Thyroid gland (tissue), 4 donors: ENCODE results near the gene PRMT7. TPM values are rescaled to one million over a fixed set of nuclear protein-coding genes. Genes with fewer than 3 reads are reported as not detected.

Source experiments
- DNase-seq, 2 donors: peaks; one replicate each; pipeline ENCODE4 v3.0.0-alpha.2; 2019
- H3K27ac ChIP-seq, 3 donors: fragments of 200-600 bp; sonication (generic); 1 replicate in 2 of 3; 2 replicates in 1 of 3; pipeline ENCODE4 v1.5.1; 2016 to 2019; ENCODE audit warnings: mild to moderate bottlenecking in 1 of 3, moderate library complexity in 1 of 3
- H3K27me3 ChIP-seq: fragments of 200-600 bp; sonication (generic); one replicate; pipeline ENCODE4 v1.5.1; 2019
- H3K36me3 ChIP-seq, 2 donors: fragments of 200-600 bp; sonication (generic); one replicate each; pipeline ENCODE4 v1.5.1; 2016 to 2019
- H3K4me1 ChIP-seq, 2 donors: fragments of 200-600 bp; sonication (generic); one replicate each; pipeline ENCODE4 v1.5.1; 2017 to 2019
- H3K4me3 ChIP-seq, 3 donors: fragments of 200-600 bp; sonication (generic); replicated peaks in 1 of 3; 1 replicate in 2 of 3; 2 replicates in 1 of 3; pipeline ENCODE4 v1.5.1; 2016; ENCODE audit warnings: mild to moderate bottlenecking in 1 of 3
- H3K9me3 ChIP-seq: fragments of 200-600 bp; sonication (generic); one replicate; pipeline ENCODE4 v1.5.1; 2017
- CTCF ChIP-seq, 6 experiments: fragments of 200-600 bp in 3 of 6; fragments of 450-650 bp in 3 of 6; sonication (generic) in 3 of 6; IDR thresholded peaks; one replicate each; pipeline ENCODE4 v1.5.1; 2016 to 2019; ENCODE audit warnings: antibody characterized with exemption in 6 of 6, mild to moderate bottlenecking in 2 of 6, inconsistent platforms in 1 of 6, moderate library complexity in 1 of 6
- POLR2A ChIP-seq, 2 donors: fragments of 450-650 bp; IDR thresholded peaks; one replicate each; pipeline ENCODE4 v1.6.1; 2017; ENCODE audit warnings: antibody characterized with exemption in 2 of 2, mild to moderate bottlenecking in 2 of 2, moderate library complexity in 1 of 2
- WGBS, 2 donors: methylation state at CpG; one replicate each; pipeline ENCODE4 v1.1.5; 2017; 5-methylcytosine and 5-hydroxymethylcytosine counted together
- intact Hi-C: fragments of 100-400 bp; cut with DNase I; formaldehyde crosslinking; loops from one replicate; pipeline ENCODE4 v1.15.1; 2023
- total RNA-seq, 4 donors: library from RNA; depleted of rRNA; stranded (reverse); fragments of >200 nt; gene quantifications; one replicate each; pipeline ENCODE4 v1.2.3, GENCODE V29; 2016

Gene PRMT7
- total RNA-seq, 4 donors from 2014 or later, result 41.7 to 57.0 (median 46.9) TPM

GRCh38 chr16:68395815-68396214 lies 85.0 kb downstream of the PRMT7 start:
- 87 to 98% methylated on average over 4 of the region's 4 CpGs for WGBS, 2 donors
- Histone ChIP-seq H3K4me3 (no peak overlapping the region), H3K4me1 (no peaks in the 10 kb centered on the region), H3K27ac (no peak overlapping the region), H3K9me3 (no peaks in the 10 kb centered on the region), H3K27me3 (no peaks in the 10 kb centered on the region), H3K36me3 (no peaks in the 10 kb centered on the region)
- TF ChIP-seq POLR2A (IDR thresholded peaks at IDR 0.05), result no peak
- TF ChIP-seq CTCF (IDR thresholded peaks at IDR 0.05), result no peak
- intact Hi-C loops, result loop anchor here (5.0 kb wide), 1 partner anchor 111 kb away; no protein-coding TSS in a partner anchor
- no peak for DNase-seq

GRCh38 chr16:68396481-68396880 lies 85.7 kb downstream of the PRMT7 start:
- 24 to 31% methylated on average over 6 of the region's 6 CpGs for WGBS, 2 donors
- intact Hi-C loops, result loop anchor here (5.0 kb wide), 1 partner anchor 111 kb away; no protein-coding TSS in a partner anchor
- peak; percentile 55 to 57 for DNase-seq
- H3K4me1 ChIP-seq, result no peaks in the 10 kb centered on the region
- no peak overlapping the region for H3K4me3 ChIP-seq
- no peaks in the 10 kb centered on the region for H3K9me3 ChIP-seq
- no peak overlapping the region for H3K27ac ChIP-seq
- no peak for TF ChIP-seq POLR2A (IDR thresholded peaks at IDR 0.05)
- TF ChIP-seq CTCF (IDR thresholded peaks at IDR 0.05), result peak; percentile 40 to 73 (median 68)
- no peaks in the 10 kb centered on the region for H3K36me3 ChIP-seq
- H3K27me3 ChIP-seq, result no peaks in the 10 kb centered on the region

DNA sequence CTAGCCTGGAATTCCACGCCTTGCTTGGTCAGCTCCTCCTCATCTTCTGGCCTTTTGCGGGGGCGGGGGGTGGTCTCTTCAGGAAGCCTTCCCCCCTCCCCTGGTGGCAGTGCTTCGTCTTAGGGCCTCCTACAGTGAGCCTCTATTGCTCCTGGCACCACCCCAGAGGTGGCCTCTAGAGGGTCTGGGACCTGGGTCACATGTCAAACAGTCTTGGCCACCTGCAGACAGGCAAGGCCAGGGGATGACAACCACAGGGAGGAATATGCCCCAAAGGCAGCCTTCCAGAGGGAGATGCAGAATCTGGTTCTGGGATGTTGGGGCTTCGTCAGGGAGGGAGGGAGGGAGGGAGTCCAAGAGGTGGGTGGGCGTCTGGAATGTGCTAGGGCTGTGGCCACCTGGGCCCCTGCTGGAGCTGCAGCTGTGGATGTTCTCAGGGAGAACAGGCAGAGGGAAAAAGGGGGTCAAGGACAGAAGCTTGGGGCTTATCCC lies 86.9 kb downstream of the PRMT7 start:
- Histone ChIP-seq H3K36me3 (no peaks in the 10 kb centered on the region), H3K4me1 (no peaks in the 10 kb centered on the region), H3K4me3 (no peak overlapping the region), H3K27me3 (no peaks in the 10 kb centered on the region), H3K9me3 (no peaks in the 10 kb centered on the region), H3K27ac (no peak overlapping the region)
- WGBS, 2 donors, result 75 to 77% methylated on average over 6 of the region's 6 CpGs
- intact Hi-C loops, result loop anchor here (5.0 kb wide), 1 partner anchor 110 kb away; no protein-coding TSS in a partner anchor
- TF ChIP-seq CTCF (IDR thresholded peaks at IDR 0.05) (no peak), POLR2A (IDR thresholded peaks at IDR 0.05) (no peak)
- DNase-seq, result no peak

DNA sequence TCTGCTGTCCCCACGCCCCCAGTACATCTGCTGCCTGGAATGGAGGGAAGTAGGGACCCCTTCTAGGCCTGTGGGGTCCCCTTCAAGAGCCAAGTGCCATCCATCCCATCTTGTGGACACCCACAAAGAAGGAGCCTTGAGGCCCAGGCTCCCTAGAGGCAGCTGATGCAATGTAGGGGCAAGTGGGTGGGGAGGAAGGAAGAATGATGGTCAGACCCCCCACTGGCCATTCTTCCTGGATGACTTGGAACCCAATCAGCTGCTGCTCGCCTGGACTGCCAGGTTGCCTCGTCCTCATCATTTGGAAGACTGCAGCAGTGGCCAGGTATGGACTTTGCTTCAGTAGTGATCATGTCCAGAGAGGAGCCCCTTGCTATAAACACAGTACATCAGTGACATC lies 88.6 kb downstream of the PRMT7 start:
- H3K27me3 ChIP-seq, result no peaks in the 10 kb centered on the region
- WGBS, 2 donors, result 95 to 100% methylated on average over 3 of the region's 3 CpGs
- H3K36me3 ChIP-seq, result no peaks in the 10 kb centered on the region
- H3K9me3 ChIP-seq, result no peaks in the 10 kb centered on the region
- H3K27ac ChIP-seq, result no peak overlapping the region
- no peak for DNase-seq
- H3K4me3 ChIP-seq, result no peak overlapping the region
- TF ChIP-seq CTCF (IDR thresholded peaks at IDR 0.05), result no peak
- TF ChIP-seq POLR2A (IDR thresholded peaks at IDR 0.05), result no peak
- intact Hi-C loops, result loop anchor here (5.0 kb wide), 1 partner anchor 108 kb away; no protein-coding TSS in a partner anchor
- peaks cover 4 to 8% of the 10 kb centered on the region in 2 donors for H3K4me1 ChIP-seq

DNA sequence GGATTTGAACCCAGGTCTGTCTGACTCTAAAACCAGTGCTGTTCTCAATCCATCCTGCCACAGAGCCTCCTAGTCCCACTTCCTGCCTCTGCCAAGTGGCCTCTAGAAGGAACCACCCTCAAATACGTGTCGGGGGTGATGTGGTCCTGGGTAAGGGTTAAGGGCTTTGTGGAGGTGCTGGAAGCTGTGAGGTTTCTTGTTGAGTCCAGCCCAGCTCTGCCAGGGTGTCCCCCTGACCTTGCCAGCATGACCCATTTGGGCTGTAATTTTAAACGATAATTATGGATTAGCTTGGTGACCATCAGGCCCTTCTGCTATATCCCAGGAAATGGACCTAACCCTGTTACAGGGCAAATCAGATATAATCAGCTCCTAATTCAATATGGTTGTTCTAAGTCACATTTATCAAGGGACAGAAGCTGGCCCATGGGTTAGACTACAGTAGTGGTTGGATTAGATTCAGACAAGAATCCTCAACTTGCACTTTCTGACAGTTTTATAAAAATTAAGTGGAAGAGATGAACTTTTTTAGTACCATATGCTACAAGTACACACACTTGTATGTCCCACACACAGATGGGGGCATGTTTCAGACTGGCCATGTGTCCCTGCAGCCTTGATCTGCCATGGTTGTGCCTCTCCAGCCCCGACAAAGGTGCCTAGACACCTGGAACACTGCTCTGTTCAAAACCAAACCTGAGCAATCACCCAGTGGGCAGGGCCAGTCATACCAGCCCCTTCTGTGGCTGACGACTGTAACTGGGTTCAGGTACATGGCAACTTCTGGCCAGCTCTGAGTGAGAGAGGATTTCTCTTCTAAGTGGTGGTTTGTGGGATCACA lies 89.5 kb downstream of the PRMT7 start:
- 78 to 82% methylated on average over 5 of the region's 5 CpGs for WGBS, 2 donors
- Histone ChIP-seq H3K4me1 (peaks cover 9 to 13% of the 10 kb centered on the region in 2 donors), H3K27me3 (no peaks in the 10 kb centered on the region), H3K27ac (no peak overlapping the region), H3K9me3 (no peaks in the 10 kb centered on the region), H3K4me3 (no peak overlapping the region), H3K36me3 (no peaks in the 10 kb centered on the region)
- DNase-seq, result no peak
- intact Hi-C loops, result no loop called here
- TF ChIP-seq CTCF (IDR thresholded peaks at IDR 0.05) (no peak), POLR2A (IDR thresholded peaks at IDR 0.05) (no peak)
